ENCODE results near the gene TMEM123. TPM values are rescaled to one million over a fixed set of nuclear protein-coding genes. Genes with fewer than 3 reads are reported as not detected.

Gene TMEM123
- total and polyA plus RNA-seq, 2 of the 8 experiments (the other 6 are each of a cell fraction or from before 2014, with no cell fraction given) = 75.5 to 80.1 TPM

- TF ChIP-seq CHD7 (IDR thresholded peaks at IDR 0.05; ENCODE audit: insufficient replicate concordance, low read length) = no peak
- no peak for TF ChIP-seq SP4 (IDR thresholded peaks at IDR 0.05; ENCODE audit: low read length)
- TF ChIP-seq ATF2 (IDR thresholded peaks at IDR 0.05; ENCODE audit: low read length) = no peak
- no peak for TF ChIP-seq RXRA (IDR thresholded peaks at IDR 0.05; ENCODE audit: insufficient read depth, low read depth, low read length)
- no peak for TF ChIP-seq CTCF (IDR thresholded peaks at IDR 0.05; ENCODE audit: control extremely low read depth in 1 of 3, insufficient read depth in 1 of 3, low read depth in 1 of 3, low read length in 3 of 3)
- no peak for TF ChIP-seq SP1 (IDR thresholded peaks at IDR 0.05; ENCODE audit: low read depth, low read length)
- TF ChIP-seq CTBP2 (IDR thresholded peaks at IDR 0.05; ENCODE audit: borderline replicate concordance, insufficient read depth, insufficient read length, low read length) = no peak
- TF ChIP-seq POLR2A (IDR thresholded peaks at IDR 0.05; ENCODE audit: control extremely low read depth in 1 of 2, low read depth in 2 of 2, low read length in 2 of 2) = no peak
Measured at GRCh38 chr11:102465696-102466095, 13.1 kb upstream of the TMEM123 start (continued).
